22Rv1 (cell line): ENCODE data around the gene QPCT.

Experiments used
- ZFX ChIP-seq: fragments of 450-650 bp; IDR thresholded peaks from 2 replicates; pipeline ENCODE4 v1.6.1; 2017; ENCODE audit warnings: antibody characterized with exemption, borderline replicate concordance
- TF ChIP-seq, protein P1 (sequence below): fragments of 450-650 bp; IDR thresholded peaks from 2 replicates; pipeline ENCODE4 v1.5.1; 2017; ENCODE audit warnings: mild to moderate bottlenecking

DNA sequence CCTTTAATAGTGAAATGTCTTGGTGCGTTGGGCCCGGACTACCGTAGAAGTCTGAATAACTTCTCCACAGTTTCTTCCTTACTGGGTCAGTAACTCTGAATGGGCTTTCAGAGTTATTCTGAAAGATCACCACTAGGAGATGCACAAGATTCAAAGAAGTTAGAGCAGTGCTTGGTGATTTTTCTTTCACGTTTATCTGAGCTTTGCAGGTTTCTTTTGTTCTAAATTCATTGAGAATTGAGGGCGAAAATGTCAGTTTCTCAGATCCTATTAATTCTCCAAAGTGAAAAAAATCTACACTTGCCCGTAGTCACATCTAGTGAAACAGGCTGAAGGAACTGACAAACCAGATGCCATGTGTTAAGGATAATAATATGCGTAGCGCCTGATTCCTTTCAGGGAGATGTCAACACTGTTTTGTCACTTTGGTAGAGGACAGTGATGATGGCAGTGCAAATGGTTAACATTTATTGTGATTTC, 70.1 kb downstream of the QPCT start:
- TF ChIP-seq, protein P1, sequence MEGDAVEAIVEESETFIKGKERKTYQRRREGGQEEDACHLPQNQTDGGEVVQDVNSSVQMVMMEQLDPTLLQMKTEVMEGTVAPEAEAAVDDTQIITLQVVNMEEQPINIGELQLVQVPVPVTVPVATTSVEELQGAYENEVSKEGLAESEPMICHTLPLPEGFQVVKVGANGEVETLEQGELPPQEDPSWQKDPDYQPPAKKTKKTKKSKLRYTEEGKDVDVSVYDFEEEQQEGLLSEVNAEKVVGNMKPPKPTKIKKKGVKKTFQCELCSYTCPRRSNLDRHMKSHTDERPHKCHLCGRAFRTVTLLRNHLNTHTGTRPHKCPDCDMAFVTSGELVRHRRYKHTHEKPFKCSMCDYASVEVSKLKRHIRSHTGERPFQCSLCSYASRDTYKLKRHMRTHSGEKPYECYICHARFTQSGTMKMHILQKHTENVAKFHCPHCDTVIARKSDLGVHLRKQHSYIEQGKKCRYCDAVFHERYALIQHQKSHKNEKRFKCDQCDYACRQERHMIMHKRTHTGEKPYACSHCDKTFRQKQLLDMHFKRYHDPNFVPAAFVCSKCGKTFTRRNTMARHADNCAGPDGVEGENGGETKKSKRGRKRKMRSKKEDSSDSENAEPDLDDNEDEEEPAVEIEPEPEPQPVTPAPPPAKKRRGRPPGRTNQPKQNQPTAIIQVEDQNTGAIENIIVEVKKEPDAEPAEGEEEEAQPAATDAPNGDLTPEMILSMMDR: peak; percentile 92
- TF ChIP-seq ZFX: no peak
